Prostate gland (tissue), 2 donors: ENCODE data around the gene DYSF. TPM values are rescaled to one million over a fixed set of nuclear protein-coding genes. Genes with fewer than 3 reads are reported as not detected.

Experiments
- DNase-seq: peaks from one replicate; pipeline ENCODE4 v3.0.0-alpha.2; 2019; ENCODE audit warnings: low spot score
- H3K27ac ChIP-seq, 2 donors: fragments of 200-600 bp; sonication (generic); 2 replicates each; pipeline ENCODE4 v1.5.1; 2017 to 2019
- H3K27me3 ChIP-seq: fragments of 200-600 bp; sonication (generic); replicated peaks from 2 replicates; pipeline ENCODE4 v1.5.1; 2019; ENCODE audit not compliant: insufficient read depth
- H3K36me3 ChIP-seq, 2 donors: fragments of 200-600 bp; sonication (generic); 1 replicate in 1 of 2; 2 replicates in 1 of 2; pipeline versions ENCODE4 v1.5.1 to v1.8.1; 2017 to 2019
- H3K4me1 ChIP-seq: fragments of 200-600 bp; sonication (generic); replicated peaks from 2 replicates; pipeline ENCODE4 v1.5.1; 2019
- H3K4me3 ChIP-seq, 2 donors: fragments of 200-600 bp; sonication (generic); 2 replicates each; pipeline ENCODE4 v1.5.1; 2017 to 2019
- H3K9me3 ChIP-seq: fragments of 200-600 bp; sonication (generic); 2 replicates; pipeline ENCODE4 v1.5.1; 2017
- POLR2A ChIP-seq: fragments of 450-650 bp; IDR thresholded peaks from one replicate; pipeline ENCODE4 v1.6.1; 2016; ENCODE audit warnings: antibody characterized with exemption, mild to moderate bottlenecking
- POLR2AphosphoS5 ChIP-seq: sonication (generic); formaldehyde crosslinking; IDR thresholded peaks from one replicate; pipeline ENCODE4 v1.6.1; 2017; ENCODE audit warnings: antibody characterized with exemption
- WGBS: methylation state at CpG from one replicate; pipeline ENCODE4 v1.1.5; 2018; 5-methylcytosine and 5-hydroxymethylcytosine counted together
- intact Hi-C: fragments of 100-400 bp; cut with DNase I; formaldehyde crosslinking; loops from one replicate; pipeline ENCODE4 v1.14.2; 2022
- total RNA-seq, 2 donors: library from RNA; depleted of rRNA; stranded (reverse); fragments of >200 nt; gene quantifications; one replicate each; pipeline ENCODE4 v1.1.0, GENCODE V29; 2016
- TF ChIP-seq, protein P1 (sequence below), 4 experiments: fragments of 200-600 bp in 2 of 4; fragments of 450-650 bp in 2 of 4; sonication (generic) in 2 of 4; IDR thresholded peaks; 1 replicate in 3 of 4; 2 replicates in 1 of 4; pipeline ENCODE4 v1.5.1; 2016 to 2019; ENCODE audit warnings: antibody characterized with exemption in 4 of 4, mild to moderate bottlenecking in 2 of 4, moderate library complexity in 2 of 4

The DYSF gene
- total RNA-seq, 2 donors from 2014 or later: 5.9 to 9.4 TPM

DNA sequence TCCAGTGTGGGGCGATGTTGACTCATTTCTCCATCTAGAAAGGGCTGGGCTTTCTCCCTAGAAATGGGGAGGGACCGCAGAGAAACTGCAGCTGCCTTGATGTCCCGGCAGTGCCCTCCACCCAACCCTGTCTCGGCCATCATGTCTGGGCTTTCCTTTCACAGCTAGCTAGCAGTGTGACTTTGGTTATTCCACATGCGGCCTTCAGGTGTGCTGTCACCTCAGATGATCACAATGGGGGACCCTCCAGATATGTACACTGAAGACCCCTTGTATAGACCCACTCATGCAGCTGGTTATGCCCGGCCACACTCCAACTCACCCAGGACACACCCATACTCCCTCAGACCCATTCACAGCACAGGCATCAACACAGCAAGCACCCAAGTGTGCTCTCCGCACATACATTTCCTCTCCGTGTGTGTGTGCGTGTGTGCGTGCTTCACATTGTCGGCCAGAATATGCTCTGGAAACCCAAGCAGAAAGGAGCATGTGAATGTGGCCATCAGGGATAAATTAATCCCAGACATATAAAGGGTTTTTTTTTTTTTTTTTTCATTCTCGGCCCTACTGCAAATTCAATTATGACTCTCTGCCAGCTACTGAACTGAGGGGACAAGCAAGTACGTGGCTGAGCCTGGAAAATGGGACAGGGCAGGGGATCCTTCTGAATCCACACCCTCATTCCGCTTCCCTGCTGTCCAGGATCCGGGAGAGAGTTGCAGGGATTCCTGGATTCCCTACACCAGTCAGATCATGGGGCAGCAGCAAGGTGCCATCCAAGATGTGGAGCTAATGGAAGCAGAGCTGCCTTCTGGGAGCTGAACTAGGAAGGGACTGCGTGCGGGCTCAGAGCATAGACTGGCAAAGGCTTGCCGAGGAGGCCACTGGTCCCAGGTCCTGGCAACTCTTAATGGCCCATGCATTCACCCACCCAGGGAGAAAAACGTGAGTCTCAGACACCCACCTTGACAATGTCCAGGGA, 240.2 kb downstream of the DYSF start:
- intact Hi-C loops: no loop called here
- H3K36me3 ChIP-seq: no peaks in the 10 kb centered on the region
- no peak overlapping the region for H3K4me3 ChIP-seq
- H3K27me3 ChIP-seq: no peaks in the 10 kb centered on the region
- H3K27ac ChIP-seq: no peak overlapping the region
- no peak for DNase-seq
- H3K9me3 ChIP-seq: no peaks in the 10 kb centered on the region
- TF ChIP-seq, protein P1, sequence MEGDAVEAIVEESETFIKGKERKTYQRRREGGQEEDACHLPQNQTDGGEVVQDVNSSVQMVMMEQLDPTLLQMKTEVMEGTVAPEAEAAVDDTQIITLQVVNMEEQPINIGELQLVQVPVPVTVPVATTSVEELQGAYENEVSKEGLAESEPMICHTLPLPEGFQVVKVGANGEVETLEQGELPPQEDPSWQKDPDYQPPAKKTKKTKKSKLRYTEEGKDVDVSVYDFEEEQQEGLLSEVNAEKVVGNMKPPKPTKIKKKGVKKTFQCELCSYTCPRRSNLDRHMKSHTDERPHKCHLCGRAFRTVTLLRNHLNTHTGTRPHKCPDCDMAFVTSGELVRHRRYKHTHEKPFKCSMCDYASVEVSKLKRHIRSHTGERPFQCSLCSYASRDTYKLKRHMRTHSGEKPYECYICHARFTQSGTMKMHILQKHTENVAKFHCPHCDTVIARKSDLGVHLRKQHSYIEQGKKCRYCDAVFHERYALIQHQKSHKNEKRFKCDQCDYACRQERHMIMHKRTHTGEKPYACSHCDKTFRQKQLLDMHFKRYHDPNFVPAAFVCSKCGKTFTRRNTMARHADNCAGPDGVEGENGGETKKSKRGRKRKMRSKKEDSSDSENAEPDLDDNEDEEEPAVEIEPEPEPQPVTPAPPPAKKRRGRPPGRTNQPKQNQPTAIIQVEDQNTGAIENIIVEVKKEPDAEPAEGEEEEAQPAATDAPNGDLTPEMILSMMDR (IDR thresholded peaks at IDR 0.05): no peak
- TF ChIP-seq POLR2AphosphoS5: no peak
- TF ChIP-seq POLR2A: no peak
- H3K4me1 ChIP-seq: no peaks in the 10 kb centered on the region
- WGBS: 95% methylated on average over 19 of the region's 19 CpGs

- Histone ChIP-seq H3K27me3 (no peaks in the 10 kb centered on the region), H3K4me1 (no peaks in the 10 kb centered on the region), H3K27ac (no peak overlapping the region), H3K9me3 (no peaks in the 10 kb centered on the region), H3K4me3 (no peak overlapping the region), H3K36me3 (no peaks in the 10 kb centered on the region)
- WGBS: 86% methylated on average over 14 of the region's 14 CpGs
- intact Hi-C loops: no loop called here
- TF ChIP-seq, protein P1 (IDR thresholded peaks at IDR 0.05): no peak
- TF ChIP-seq POLR2AphosphoS5: no peak
- no peak for TF ChIP-seq POLR2A
- DNase-seq: no peak
These were observed 241.3 kb downstream of the DYSF start for GRCh38 chr2:71694501-71695234.

DNA sequence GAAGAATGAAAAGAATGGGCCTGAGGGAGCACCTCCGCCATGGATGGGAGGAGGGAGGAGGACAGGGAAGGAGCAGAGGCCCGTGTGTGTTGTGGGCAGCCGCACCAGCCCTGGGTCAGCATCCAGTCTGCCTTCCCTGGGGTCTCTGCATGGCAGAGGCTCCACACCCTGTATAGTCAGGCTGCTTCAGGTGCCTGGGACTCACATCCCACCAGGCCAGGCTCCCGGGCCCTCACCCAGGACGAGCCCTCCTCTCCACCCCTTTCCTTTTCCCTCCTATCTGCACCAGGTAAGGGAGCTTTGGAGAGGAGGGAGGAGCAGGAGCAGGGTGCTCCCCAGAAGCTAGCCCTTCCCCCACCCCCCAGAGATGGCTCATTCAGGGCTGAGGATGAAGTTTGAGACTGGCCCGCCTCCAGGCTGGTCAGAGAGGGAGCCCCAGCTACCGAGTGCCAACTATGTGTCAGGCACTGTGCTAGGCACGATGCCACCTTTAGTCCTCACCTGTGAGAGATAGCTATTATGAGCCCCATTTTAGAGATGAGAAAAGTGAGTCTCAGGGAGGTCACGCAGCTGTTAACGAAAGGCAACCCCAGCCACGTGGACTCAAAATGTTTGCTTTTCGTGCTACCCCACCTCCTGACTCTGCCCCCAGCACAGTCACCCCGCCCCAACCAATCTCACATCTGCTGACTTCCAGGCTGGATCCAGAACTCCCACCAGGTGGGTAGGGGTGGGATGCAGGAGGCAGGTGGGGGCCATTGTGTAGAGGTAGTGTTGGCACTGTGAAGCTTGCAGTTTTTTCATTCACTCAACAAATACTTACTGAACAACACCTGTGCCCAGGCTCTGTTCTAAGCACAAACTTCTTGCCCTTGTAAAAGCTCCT, 242.1 kb downstream of the DYSF start:
- H3K36me3 ChIP-seq: no peaks in the 10 kb centered on the region
- DNase-seq: no peak
- no peaks in the 10 kb centered on the region for H3K27me3 ChIP-seq
- intact Hi-C loops: no loop called here
- H3K4me3 ChIP-seq: no peak overlapping the region
- TF ChIP-seq, protein P1 (IDR thresholded peaks at IDR 0.05): no peak
- TF ChIP-seq POLR2AphosphoS5 (no peak), POLR2A (no peak)
- peaks cover 2% of the 10 kb centered on the region for H3K4me1 ChIP-seq
- H3K27ac ChIP-seq: no peak overlapping the region
- WGBS: 90% methylated on average over 13 of the region's 13 CpGs
- H3K9me3 ChIP-seq: no peaks in the 10 kb centered on the region

DNA sequence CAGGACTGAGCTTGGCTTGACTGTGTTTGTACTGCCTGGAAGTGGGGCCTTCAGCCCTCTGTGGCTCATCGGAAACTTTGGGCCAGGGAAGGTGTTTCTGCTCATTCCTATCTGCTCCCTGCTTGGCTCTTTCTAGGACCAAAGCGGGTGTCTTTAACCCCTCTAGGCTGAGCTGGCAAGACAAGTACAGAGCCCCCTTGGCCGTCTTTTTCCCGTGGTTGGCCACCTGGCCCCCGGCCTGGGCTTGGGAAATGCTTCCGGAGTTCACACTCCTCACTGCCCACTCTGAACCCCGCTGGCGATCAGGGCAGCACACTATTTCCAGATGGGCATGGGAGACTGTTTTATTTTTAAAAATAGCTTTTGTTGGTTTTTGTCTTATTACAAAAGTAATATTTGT, 243.0 kb downstream of the DYSF start:
- H3K9me3 ChIP-seq: no peaks in the 10 kb centered on the region
- no peak overlapping the region for H3K27ac ChIP-seq
- no peak for DNase-seq
- no peaks in the 10 kb centered on the region for H3K36me3 ChIP-seq
- no peak overlapping the region for H3K4me3 ChIP-seq
- H3K27me3 ChIP-seq: no peaks in the 10 kb centered on the region
- peaks cover 11% of the 10 kb centered on the region for H3K4me1 ChIP-seq
- intact Hi-C loops: no loop called here
- WGBS: 61% methylated on average over 8 of the region's 8 CpGs
- TF ChIP-seq POLR2AphosphoS5 (no peak), POLR2A (no peak)
- TF ChIP-seq, protein P1 (IDR thresholded peaks at IDR 0.05): no peak
